GM19193 (cell line): ENCODE measurements around the gene RUNX2.

Source experiments
- POLR2A ChIP-seq: IDR thresholded peaks from 4 replicates; pipeline ENCODE4 v1.6.1; 2011; ENCODE audit not compliant: insufficient read depth, insufficient read length; ENCODE audit errors: extremely low read depth

Gene RUNX2

DNA sequence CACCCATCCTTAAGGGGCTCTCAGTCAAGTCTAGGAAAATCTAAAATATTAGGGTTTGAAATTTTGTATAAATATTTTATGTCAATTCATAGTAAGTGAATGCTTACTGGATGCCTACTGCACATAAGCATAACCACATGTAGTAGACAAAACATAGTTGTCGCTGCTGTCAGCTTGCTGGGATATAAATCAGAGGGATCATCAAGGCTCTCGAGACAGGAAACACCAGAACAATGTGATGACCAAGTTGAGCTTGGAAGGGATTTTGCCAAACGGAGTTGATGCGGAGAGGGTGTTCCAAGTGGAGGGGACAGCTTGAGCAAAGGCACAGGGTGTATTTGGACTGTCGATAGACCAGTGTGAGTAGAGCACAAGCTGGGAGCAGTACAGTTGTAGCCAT is 155.4 kb downstream of the RUNX2 start:
- TF ChIP-seq POLR2A, result no peak

GRCh38 chr6:45486736-45487135 is 158.6 kb downstream of the RUNX2 start:
- TF ChIP-seq POLR2A, result no peak

GRCh38 chr6:45487645-45488044 is 159.5 kb downstream of the RUNX2 start:
- TF ChIP-seq POLR2A, result no peak

DNA sequence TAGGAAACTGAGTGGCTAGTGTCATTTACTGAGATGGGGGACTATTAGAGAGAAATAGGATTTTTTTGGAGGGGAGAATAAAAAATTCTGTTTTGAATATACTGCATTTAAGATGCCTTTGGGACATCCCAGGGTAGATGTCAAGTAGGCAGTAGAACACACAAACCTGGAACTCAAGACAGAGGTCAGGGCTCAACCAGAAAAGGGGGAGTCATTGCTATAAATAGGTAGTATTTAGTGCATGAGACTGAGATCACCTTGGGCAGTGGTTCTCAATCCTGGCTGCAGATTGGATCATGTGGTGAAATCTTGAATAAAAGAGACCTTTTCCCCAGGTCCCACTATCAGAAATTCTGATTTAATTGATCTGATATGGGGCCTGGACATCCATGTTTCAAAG is 160.1 kb downstream of the RUNX2 start:
- TF ChIP-seq POLR2A, result no peak

DNA sequence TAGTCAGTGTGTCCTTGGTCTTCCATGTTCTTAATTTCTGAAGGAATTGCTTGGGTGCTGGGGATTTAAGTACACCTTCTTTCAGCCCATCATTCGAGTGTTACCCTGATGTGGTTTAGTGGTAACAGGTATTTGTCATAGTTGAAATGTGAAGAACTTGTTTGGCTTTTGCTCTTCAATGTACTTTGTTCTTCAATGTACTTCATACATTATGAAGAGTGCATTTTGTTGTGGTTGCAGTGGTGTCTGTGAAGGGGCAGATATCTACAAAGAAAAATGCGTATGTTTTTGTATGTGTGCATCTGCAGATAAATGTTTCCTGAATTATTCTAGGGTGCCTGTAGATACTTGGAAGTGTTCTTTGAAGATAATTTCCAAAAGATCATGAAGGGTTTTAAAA is 160.8 kb downstream of the RUNX2 start:
- TF ChIP-seq POLR2A, result no peak

DNA sequence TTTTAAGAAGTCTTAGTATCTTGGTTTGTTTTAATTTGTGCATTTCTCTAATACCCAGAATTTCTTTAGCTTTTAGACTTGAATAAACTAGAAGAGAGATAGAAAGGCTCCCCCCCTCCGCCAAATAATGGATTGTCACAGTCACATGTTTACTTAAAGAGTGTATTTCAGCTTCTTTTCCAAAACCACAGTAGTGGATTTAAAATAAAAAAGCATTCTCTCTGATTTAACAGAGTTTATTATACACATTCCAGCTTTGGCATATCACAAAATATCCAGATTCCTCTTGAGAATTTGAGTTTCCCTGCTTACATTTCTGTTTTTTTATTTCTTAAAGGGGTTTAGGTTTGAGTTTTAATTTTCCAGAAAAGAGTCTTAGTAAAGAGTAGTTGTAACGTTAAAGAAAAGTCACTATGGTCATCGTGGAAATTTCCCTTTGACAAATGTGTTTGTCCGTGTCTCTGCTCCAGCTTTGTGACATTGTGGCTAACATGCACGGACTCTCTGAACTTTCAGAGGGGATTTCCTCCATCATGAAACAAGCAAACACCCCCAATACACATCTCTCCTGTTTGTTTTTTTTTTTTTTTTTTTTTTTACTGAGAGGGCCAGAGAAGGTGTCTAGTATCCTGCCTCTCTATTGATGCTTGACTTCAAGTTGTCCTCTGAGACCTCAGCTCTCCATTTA is 163.1 kb downstream of the RUNX2 start:
- no peak for TF ChIP-seq POLR2A

DNA sequence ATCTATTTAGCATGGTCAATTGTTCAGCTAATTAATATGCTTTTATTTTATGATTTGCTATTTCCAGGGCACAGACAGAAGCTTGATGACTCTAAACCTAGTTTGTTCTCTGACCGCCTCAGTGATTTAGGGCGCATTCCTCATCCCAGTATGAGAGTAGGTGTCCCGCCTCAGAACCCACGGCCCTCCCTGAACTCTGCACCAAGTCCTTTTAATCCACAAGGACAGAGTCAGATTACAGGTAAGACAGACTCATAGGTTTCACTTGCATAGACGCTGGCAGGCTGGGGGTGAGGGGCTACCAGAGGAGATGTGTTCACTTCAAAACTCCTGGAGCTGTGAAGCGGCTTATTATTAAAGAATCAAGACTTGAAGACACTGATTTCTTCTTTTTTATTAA is 163.7 kb downstream of the RUNX2 start:
- no peak for TF ChIP-seq POLR2A

- TF ChIP-seq POLR2A, result no peak
Observed at GRCh38 chr6:45493761-45494160, 165.6 kb downstream of the RUNX2 start.

- no peak for TF ChIP-seq POLR2A
Observed at GRCh38 chr6:45494416-45495135, 166.4 kb downstream of the RUNX2 start.

GRCh38 chr6:45495429-45496084 is 167.4 kb downstream of the RUNX2 start:
- no peak for TF ChIP-seq POLR2A

GRCh38 chr6:45496085-45496433 is 167.9 kb downstream of the RUNX2 start:
- no peak for TF ChIP-seq POLR2A

DNA sequence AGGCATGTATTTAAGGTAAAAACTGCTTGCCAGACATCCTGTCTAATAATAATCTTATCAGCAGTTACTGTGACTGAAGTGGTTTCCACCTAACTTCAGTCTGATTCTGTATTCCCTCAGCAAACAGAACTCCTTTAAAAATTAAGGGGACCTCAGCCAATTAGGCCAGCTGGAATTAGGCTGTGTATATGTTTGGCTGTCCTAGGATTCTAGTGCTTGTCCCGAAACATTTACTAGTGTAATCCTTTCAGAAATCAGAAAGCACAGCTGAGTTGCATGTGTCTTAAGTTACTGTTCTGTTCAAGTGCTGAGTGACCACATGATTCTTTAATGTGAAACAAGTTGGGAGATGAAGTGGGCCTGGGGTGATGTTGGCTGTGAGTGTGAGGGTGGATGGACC is 170.5 kb downstream of the RUNX2 start:
- TF ChIP-seq POLR2A, result no peak

- TF ChIP-seq POLR2A, result no peak
Observed at GRCh38 chr6:45500924-45501816, 173.0 kb downstream of the RUNX2 start.

GRCh38 chr6:45502456-45502855 is 174.3 kb downstream of the RUNX2 start:
- TF ChIP-seq POLR2A, result no peak

- TF ChIP-seq POLR2A, result no peak
Observed at GRCh38 chr6:45504947-45505346, 176.8 kb downstream of the RUNX2 start.
